ENCODE data around the gene COL4A6.

- TF ChIP-seq EZH2 (IDR thresholded peaks at IDR 0.05; ENCODE audit: insufficient read depth, poor library complexity, severe bottlenecking) = no peak
- no peak for TF ChIP-seq EZH2phosphoT487 (IDR thresholded peaks at IDR 0.05; ENCODE audit: insufficient read depth, low read depth)
Measured at GRCh38 chrX:108347800-108348199, 90.4 kb downstream of the COL4A6 start.
